Mesenchymal stem cell (in vitro differentiated cells and primary cell): ENCODE measurements around the gene CLIC4. TPM values are rescaled to one million over a fixed set of nuclear protein-coding genes. Genes with fewer than 3 reads are reported as not detected.

Source experiments
- DNase-seq: peaks from one replicate; pipeline ENCODE4 v3.0.0-alpha.2; 2013
- H2AFZ ChIP-seq: one replicate; pipeline ENCODE4 v1.6.1; 2013; ENCODE audit warnings: low read depth, mild to moderate bottlenecking, control low read depth, inconsistent platforms, low read length, moderate library complexity
- H2AK5ac ChIP-seq: 2 replicates; pipeline ENCODE4 v1.6.1; 2013; ENCODE audit warnings: low read length, moderate library complexity, mild to moderate bottlenecking, inconsistent platforms; ENCODE audit not compliant: severe bottlenecking
- H2BK120ac ChIP-seq: one replicate; pipeline ENCODE4 v1.6.1; 2013; ENCODE audit warnings: low read depth, mild to moderate bottlenecking, inconsistent platforms, low read length, moderate library complexity
- H2BK12ac ChIP-seq, 2 experiments: one replicate each; pipeline ENCODE4 v1.6.1; 2013; ENCODE audit warnings: inconsistent platforms in 2 of 2, low read length in 2 of 2, mild to moderate bottlenecking in 2 of 2, moderate library complexity in 2 of 2, control low read depth in 1 of 2
- H2BK15ac ChIP-seq: one replicate; pipeline ENCODE4 v1.6.1; 2013; ENCODE audit warnings: mild to moderate bottlenecking, low read depth, inconsistent platforms; ENCODE audit not compliant: poor library complexity, severe bottlenecking
- H2BK5ac ChIP-seq: 2 replicates; pipeline ENCODE4 v1.6.1; 2013; ENCODE audit warnings: low read depth, mild to moderate bottlenecking, low read length, control low read depth, inconsistent platforms; ENCODE audit not compliant: poor library complexity, severe bottlenecking
- H3K14ac ChIP-seq, 2 experiments: one replicate each; pipeline ENCODE4 v1.6.1; 2013; ENCODE audit warnings: inconsistent platforms in 2 of 2, low read length in 2 of 2, control low read depth in 1 of 2, mild to moderate bottlenecking in 1 of 2, moderate library complexity in 1 of 2
- H3K18ac ChIP-seq, 2 experiments: one replicate each; pipeline ENCODE4 v1.6.1; 2013; ENCODE audit warnings: inconsistent platforms in 2 of 2, low read length in 2 of 2, control low read depth in 1 of 2, low read depth in 1 of 2, mild to moderate bottlenecking in 1 of 2
- H3K23ac ChIP-seq, 2 experiments: one replicate each; pipeline ENCODE4 v1.6.1; 2013; ENCODE audit warnings: inconsistent platforms in 2 of 2, low read length in 2 of 2, mild to moderate bottlenecking in 2 of 2, moderate library complexity in 2 of 2, control low read depth in 1 of 2
- H3K27ac ChIP-seq: 2 replicates; pipeline ENCODE4 v1.5.1; 2013; ENCODE audit warnings: mild to moderate bottlenecking, moderate library complexity, low read length, control low read depth, inconsistent platforms; ENCODE audit not compliant: poor library complexity, severe bottlenecking
- H3K27me3 ChIP-seq, 2 experiments: 2 replicates each; pipeline versions ENCODE4 v1.6.1 to v1.7.0; 2013; ENCODE audit warnings: low read length in 2 of 2, mild to moderate bottlenecking in 2 of 2, moderate library complexity in 2 of 2, control low read depth in 1 of 2, inconsistent platforms in 1 of 2; ENCODE audit not compliant: control insufficient read depth in 1 of 2, insufficient read depth in 1 of 2
- H3K36me3 ChIP-seq, 2 experiments: 2 replicates each; pipeline versions ENCODE4 v1.6.1 to v1.7.0; 2013; ENCODE audit warnings: low read length in 2 of 2, control low read depth in 1 of 2, inconsistent platforms in 1 of 2, low read depth in 1 of 2, mild to moderate bottlenecking in 1 of 2; ENCODE audit not compliant: insufficient read depth in 2 of 2, control insufficient read depth in 1 of 2
- H3K4ac ChIP-seq, 2 experiments: one replicate each; pipeline ENCODE4 v1.6.1; 2013; ENCODE audit warnings: inconsistent platforms in 2 of 2, low read length in 2 of 2, mild to moderate bottlenecking in 2 of 2, moderate library complexity in 2 of 2, control low read depth in 1 of 2, low read depth in 1 of 2
- H3K4me1 ChIP-seq: 2 replicates; pipeline ENCODE4 v1.6.1; 2013; ENCODE audit warnings: low read depth, low read length, control low read depth; ENCODE audit not compliant: control insufficient read depth, insufficient read depth
- H3K4me2 ChIP-seq: 2 replicates; pipeline ENCODE4 v1.6.1; 2013; ENCODE audit warnings: low read length, mild to moderate bottlenecking, inconsistent platforms; ENCODE audit not compliant: poor library complexity, severe bottlenecking
- H3K4me3 ChIP-seq, 2 experiments: 2 replicates each; pipeline versions ENCODE4 v1.5.1 to v1.7.0; 2013; ENCODE audit warnings: low read length in 2 of 2, mild to moderate bottlenecking in 2 of 2, control low read depth in 1 of 2, low read depth in 1 of 2; ENCODE audit not compliant: insufficient read depth in 1 of 2
- H3K79me1 ChIP-seq: replicated peaks from 2 replicates; pipeline ENCODE4 v1.6.1; 2013; ENCODE audit warnings: mild to moderate bottlenecking, control low read depth, low read length, inconsistent platforms; ENCODE audit not compliant: poor library complexity, severe bottlenecking
- H3K9ac ChIP-seq: 2 replicates; pipeline ENCODE4 v1.7.0; 2013; ENCODE audit warnings: mild to moderate bottlenecking, low read length, moderate library complexity
- H3K9me3 ChIP-seq: 2 replicates; pipeline ENCODE4 v1.7.0; 2013; ENCODE audit warnings: mild to moderate bottlenecking, low read length; ENCODE audit not compliant: control insufficient read depth
- H4K8ac ChIP-seq: one replicate; pipeline ENCODE4 v1.6.1; 2013; ENCODE audit warnings: inconsistent platforms, mild to moderate bottlenecking, low read length, moderate library complexity
- H4K91ac ChIP-seq: one replicate; pipeline ENCODE4 v1.6.1; 2013; ENCODE audit warnings: mild to moderate bottlenecking, low read length, inconsistent platforms
- WGBS: methylation state at CpG from one replicate; pipeline ENCODE4 v1.1.7; 2013; ENCODE audit warnings: mixed read lengths; 5-methylcytosine and 5-hydroxymethylcytosine counted together
- polyA plus RNA-seq, 2 experiments: library from polyadenylated mRNA; stranded (reverse); fragments of 200-250 nt; gene quantifications; one replicate each; pipeline ENCODE4 v1.2.3, GENCODE V29; 2013

The CLIC4 gene
- 212 TPM for polyA plus RNA-seq (2013, experiment 1 of 2)
- 219 TPM for polyA plus RNA-seq (2013, experiment 2 of 2)

DNA sequence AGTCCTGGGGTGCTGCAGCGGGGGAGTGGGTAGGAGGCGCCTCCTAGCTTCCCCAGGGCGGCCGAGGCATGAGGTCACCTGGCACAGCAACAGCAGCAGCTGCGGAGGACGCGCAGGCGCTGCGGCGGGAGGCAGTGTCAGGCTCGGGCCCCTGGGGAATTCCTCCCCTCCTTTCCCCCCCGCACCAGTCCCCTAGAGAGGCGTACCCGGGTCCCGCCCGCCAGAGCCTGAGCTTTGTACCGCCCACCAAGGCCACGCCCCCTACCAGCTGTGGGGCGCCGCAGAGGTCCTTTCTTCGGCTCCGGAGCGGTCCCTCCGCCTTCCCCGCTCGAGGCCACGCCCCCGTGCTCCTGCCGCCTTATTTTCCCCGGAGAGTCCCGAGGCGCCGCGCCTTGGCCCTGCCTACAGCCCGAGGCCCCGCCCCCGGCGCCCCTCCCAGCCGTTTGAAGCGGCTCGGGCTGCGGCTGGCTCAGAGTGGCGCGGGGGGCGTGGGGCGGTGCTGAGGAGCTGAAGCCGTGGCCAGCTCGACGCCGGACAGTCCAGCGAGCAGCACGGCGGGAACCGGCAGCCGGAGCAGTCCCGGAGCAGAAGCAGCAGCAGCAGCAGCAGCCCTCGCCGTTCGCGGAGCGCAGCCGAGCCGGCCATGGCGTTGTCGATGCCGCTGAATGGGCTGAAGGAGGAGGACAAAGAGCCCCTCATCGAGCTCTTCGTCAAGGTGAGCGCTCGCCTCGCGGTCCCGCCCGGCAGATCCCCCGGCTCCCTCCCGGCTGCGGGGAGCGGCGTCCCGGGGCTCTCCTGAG is at the start of gene CLIC4:
Gene CLIC4, plus strand, starts transcription at position 537 of the 800 bp plus-strand sequence. Its CDS starts 107 bp downstream, at position 644.
- peak within 1 kb of the TSS; percentile 89 for H4K91ac ChIP-seq

GRCh38 chr1:24696041-24696755 is 49.0 kb upstream of the CLIC4 start:
- no peak overlapping the region for H2BK5ac ChIP-seq
- H3K4ac ChIP-seq, result peak overlapping the region in 1 of 2 experiments; percentile 37
- no peak overlapping the region for H3K27ac ChIP-seq
- H3K14ac ChIP-seq, result peak overlapping the region in 1 of 2 experiments; percentile 61
- no peaks in the 10 kb centered on the region for H3K9me3 ChIP-seq
- WGBS, result 93% methylated on average over 5 of the region's 5 CpGs
- H3K4me1 ChIP-seq, result peaks cover 2% of the 10 kb centered on the region
- no peaks in the 10 kb centered on the region for H3K79me1 ChIP-seq
- H2BK15ac ChIP-seq, result no peak overlapping the region
- no peak overlapping the region for H2AFZ ChIP-seq
- H4K91ac ChIP-seq, result no peak overlapping the region
- no peak overlapping the region for H2BK120ac ChIP-seq
- no peak overlapping the region for H3K4me2 ChIP-seq
- H3K27me3 ChIP-seq, result no peaks in the 10 kb centered on the region
- H3K36me3 ChIP-seq, result no peaks in the 10 kb centered on the region
- H2AK5ac ChIP-seq, result no peak overlapping the region
- H3K23ac ChIP-seq, result no peak overlapping the region
- no peak overlapping the region for H3K9ac ChIP-seq
- DNase-seq, result no peak
- H4K8ac ChIP-seq, result peak overlapping the region; percentile 35
- no peak overlapping the region for H3K4me3 ChIP-seq
- peak overlapping the region; percentile 70 to 84 for H2BK12ac ChIP-seq
- H3K18ac ChIP-seq, result peak overlapping the region in 1 of 2 experiments; percentile 58

More for the DNA sequence above, at the start of gene CLIC4:
- H3K9ac ChIP-seq, result peak within 1 kb of the TSS; percentile 98
- H2BK120ac ChIP-seq, result peak within 1 kb of the TSS; percentile 88
- H3K18ac ChIP-seq, result peak within 1 kb of the TSS; percentile 91 to 99
- peak within 1 kb of the TSS in 1 of 2 experiments; percentile 93 for H3K23ac ChIP-seq
- H3K4me1 ChIP-seq, result peaks cover 27% of the 10 kb centered on the region
- peak within 1 kb of the TSS; percentile 88 to 96 for H3K4me3 ChIP-seq
- peak within 1 kb of the TSS; percentile 77 to 87 for H3K4ac ChIP-seq
- H3K4me2 ChIP-seq, result peak within 1 kb of the TSS; percentile 49
- H3K27ac ChIP-seq, result peak within 1 kb of the TSS; percentile 84
- H4K8ac ChIP-seq, result peak within 1 kb of the TSS; percentile 69
- DNase-seq, result peak; percentile 99
- under 1% methylated on average over 73 of the region's 80 CpGs for WGBS
- peaks cover 3 to 7% of the 10 kb centered on the region in 2 experiments for H3K36me3 ChIP-seq
- peak within 1 kb of the TSS; percentile 86 to 87 for H3K14ac ChIP-seq
- peak within 1 kb of the TSS; percentile 67 for H2BK15ac ChIP-seq
- peak within 1 kb of the TSS; percentile 16 for H2AK5ac ChIP-seq
- no peaks in the 10 kb centered on the region for H3K9me3 ChIP-seq
- no peaks in the 10 kb centered on the region for H3K27me3 ChIP-seq
- H3K79me1 ChIP-seq, result no peaks in the 10 kb centered on the region
- H2AFZ ChIP-seq, result no peak within 1 kb of the TSS
- peak within 1 kb of the TSS; percentile 84 for H2BK5ac ChIP-seq
- H2BK12ac ChIP-seq, result peak within 1 kb of the TSS; percentile 7 to 90

DNA sequence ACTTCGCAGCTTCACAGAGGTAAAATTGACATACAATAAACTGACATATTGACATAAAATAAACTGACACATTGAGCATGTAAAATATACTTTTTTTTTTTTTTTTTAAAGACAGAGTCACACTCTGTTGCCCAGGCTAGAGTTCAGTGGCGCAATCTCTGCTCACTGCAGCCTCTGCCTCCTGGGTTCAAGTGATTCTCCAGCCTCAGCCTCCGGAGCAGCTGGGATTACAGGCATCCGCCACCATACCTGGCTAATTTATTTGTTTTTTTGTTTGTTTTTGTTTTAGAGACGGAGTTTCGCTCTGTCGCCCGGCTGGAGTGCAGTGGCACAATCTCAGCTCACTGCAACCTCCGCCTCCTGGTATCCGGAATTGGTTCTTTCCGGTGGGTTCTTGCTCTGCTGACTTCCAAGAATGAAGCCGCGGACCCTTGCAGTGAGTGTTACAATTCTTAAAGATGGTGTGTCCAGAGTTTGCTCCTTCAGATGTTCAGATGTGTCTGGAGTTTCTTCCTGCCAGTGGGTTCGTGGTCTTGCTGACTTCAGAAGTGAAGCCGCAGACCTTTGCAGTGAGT is 48.4 kb upstream of the CLIC4 start:
- Histone ChIP-seq H2BK5ac (no peak overlapping the region), H3K36me3 (no peaks in the 10 kb centered on the region), H4K8ac (no peak overlapping the region), H3K14ac (no peak overlapping the region), H3K9me3 (no peaks in the 10 kb centered on the region), H3K27ac (no peak overlapping the region), H3K4ac (no peak overlapping the region), H2AK5ac (no peak overlapping the region), H3K27me3 (no peaks in the 10 kb centered on the region), H4K91ac (no peak overlapping the region), H3K4me3 (no peak overlapping the region), H2BK120ac (no peak overlapping the region), H3K9ac (no peak overlapping the region), H3K18ac (no peak overlapping the region), H2AFZ (no peak overlapping the region), H2BK12ac (no peak overlapping the region), H2BK15ac (no peak overlapping the region), H3K4me2 (no peak overlapping the region), H3K23ac (no peak overlapping the region), H3K79me1 (no peaks in the 10 kb centered on the region), H3K4me1 (peaks cover 2% of the 10 kb centered on the region)
- no peak for DNase-seq
- 94% methylated on average over 14 of the region's 15 CpGs for WGBS
